Natural killer cell (primary cell): ENCODE results near the gene SHROOM3. TPM values are rescaled to one million over a fixed set of nuclear protein-coding genes. Genes with fewer than 3 reads are reported as not detected.

Experiments
- ATAC-seq, 3 donors: fragments of 150-1000 bp in 2 of 3; fragments of 200-7000 bp in 1 of 3; cut with Tn5 transposase; 1 replicate in 1 of 3; 2 replicates in 2 of 3; pipeline ENCODE4 v1.10.0; 2021; ENCODE audit warnings: mild to moderate bottlenecking in 2 of 3, moderate library complexity in 2 of 3
- DNase-seq, 2 donors: peaks; one replicate each; pipeline versions ENCODE4 v3.0.0 to v3.0.0-alpha.2; 2013 to 2021; ENCODE audit warnings: mixed read lengths in 1 of 2
- H3K27ac ChIP-seq: one replicate; pipeline ENCODE4 v1.5.1; 2013; ENCODE audit warnings: mild to moderate bottlenecking, low read length
- H3K27me3 ChIP-seq: one replicate; pipeline ENCODE4 v1.6.1; 2013; ENCODE audit warnings: low read length; ENCODE audit not compliant: control insufficient read depth, insufficient read depth
- H3K36me3 ChIP-seq: one replicate; pipeline ENCODE4 v1.6.1; 2013; ENCODE audit warnings: low read length; ENCODE audit not compliant: control insufficient read depth, insufficient read depth
- H3K4me1 ChIP-seq: one replicate; pipeline ENCODE4 v1.6.1; 2013; ENCODE audit warnings: low read length; ENCODE audit not compliant: control insufficient read depth, insufficient read depth
- H3K4me3 ChIP-seq: one replicate; pipeline ENCODE4 v1.5.1; 2013; ENCODE audit warnings: low read length
- H3K9me3 ChIP-seq: one replicate; pipeline ENCODE4 v1.6.1; 2013; ENCODE audit warnings: low read length; ENCODE audit not compliant: control insufficient read depth, insufficient read depth
- H3K27ac Mint-ChIP-seq, 2 donors: one replicate each; pipeline ENCODE4 v1.8.0; 2022; ENCODE audit warnings: mild to moderate bottlenecking in 2 of 2, mixed read lengths in 2 of 2, moderate library complexity in 1 of 2
- H3K27me3 Mint-ChIP-seq, 2 donors: one replicate each; pipeline ENCODE4 v1.8.0; 2022; ENCODE audit warnings: low read depth in 2 of 2, mixed read lengths in 2 of 2
- H3K36me3 Mint-ChIP-seq: one replicate; pipeline ENCODE4 v1.8.0; 2022; ENCODE audit warnings: mixed read lengths
- H3K4me1 Mint-ChIP-seq, 2 donors: one replicate each; pipeline ENCODE4 v1.8.0; 2022; ENCODE audit warnings: mixed read lengths in 2 of 2
- H3K4me3 Mint-ChIP-seq: one replicate; pipeline ENCODE4 v1.8.0; 2022; ENCODE audit warnings: mild to moderate bottlenecking, moderate library complexity, mixed read lengths
- H3K9me3 Mint-ChIP-seq, 2 donors: one replicate each; pipeline ENCODE4 v1.8.0; 2022; ENCODE audit warnings: mixed read lengths in 2 of 2
- CTCF ChIP-seq: fragments of 200-600 bp; IDR thresholded peaks from one replicate; pipeline ENCODE4 v1.8.0; 2022; ENCODE audit warnings: antibody characterized with exemption
- WGBS: methylation state at CpG from one replicate; pipeline ENCODE4 v1.1.7; 2013; ENCODE audit warnings: missing lambda C conversion rate; ENCODE audit not compliant: insufficient coverage; 5-methylcytosine and 5-hydroxymethylcytosine counted together
- intact Hi-C: fragments of 100-400 bp; cut with micrococcal nuclease; formaldehyde crosslinking; loops from one replicate; pipeline ENCODE4 v1.14.2; 2022
- total RNA-seq, 4 donors: library from RNA; stranded (reverse); fragments of 120-200 nt in 1 of 4; gene quantifications; one replicate each; pipeline versions ENCODE4 v1.2.3 to v1.2.4, GENCODE V29; 2013 to 2022

Gene SHROOM3
- total RNA-seq, 3 donors from 2014 or later (not counting 1 experiment from before 2014, with no cell fraction given) = 0.63 TPM; not detected in 2

GRCh38 chr4:76779740-76780459, 344.9 kb downstream of the SHROOM3 start:
- Histone ChIP-seq H3K27me3 (peaks cover 2% of the 10 kb centered on the region), H3K4me1 (no peaks in the 10 kb centered on the region), H3K27ac (no peak overlapping the region), H3K9me3 (no peaks in the 10 kb centered on the region), H3K36me3 (no peaks in the 10 kb centered on the region), H3K4me3 (no peak overlapping the region)
- no peak overlapping the region for H3K27ac Mint-ChIP-seq
- TF ChIP-seq CTCF = no peak
- H3K27me3 Mint-ChIP-seq = peaks cover 0 to 3% of the 10 kb centered on the region in 2 donors
- H3K9me3 Mint-ChIP-seq = no peaks in the 10 kb centered on the region
- intact Hi-C loops = no loop called here
- H3K4me3 Mint-ChIP-seq = no peak overlapping the region
- no peaks in the 10 kb centered on the region for H3K4me1 Mint-ChIP-seq
- WGBS = 95% methylated on average over 6 of the region's 9 CpGs
- H3K36me3 Mint-ChIP-seq = no peaks in the 10 kb centered on the region
- no peak for DNase-seq
- no peak for ATAC-seq

DNA sequence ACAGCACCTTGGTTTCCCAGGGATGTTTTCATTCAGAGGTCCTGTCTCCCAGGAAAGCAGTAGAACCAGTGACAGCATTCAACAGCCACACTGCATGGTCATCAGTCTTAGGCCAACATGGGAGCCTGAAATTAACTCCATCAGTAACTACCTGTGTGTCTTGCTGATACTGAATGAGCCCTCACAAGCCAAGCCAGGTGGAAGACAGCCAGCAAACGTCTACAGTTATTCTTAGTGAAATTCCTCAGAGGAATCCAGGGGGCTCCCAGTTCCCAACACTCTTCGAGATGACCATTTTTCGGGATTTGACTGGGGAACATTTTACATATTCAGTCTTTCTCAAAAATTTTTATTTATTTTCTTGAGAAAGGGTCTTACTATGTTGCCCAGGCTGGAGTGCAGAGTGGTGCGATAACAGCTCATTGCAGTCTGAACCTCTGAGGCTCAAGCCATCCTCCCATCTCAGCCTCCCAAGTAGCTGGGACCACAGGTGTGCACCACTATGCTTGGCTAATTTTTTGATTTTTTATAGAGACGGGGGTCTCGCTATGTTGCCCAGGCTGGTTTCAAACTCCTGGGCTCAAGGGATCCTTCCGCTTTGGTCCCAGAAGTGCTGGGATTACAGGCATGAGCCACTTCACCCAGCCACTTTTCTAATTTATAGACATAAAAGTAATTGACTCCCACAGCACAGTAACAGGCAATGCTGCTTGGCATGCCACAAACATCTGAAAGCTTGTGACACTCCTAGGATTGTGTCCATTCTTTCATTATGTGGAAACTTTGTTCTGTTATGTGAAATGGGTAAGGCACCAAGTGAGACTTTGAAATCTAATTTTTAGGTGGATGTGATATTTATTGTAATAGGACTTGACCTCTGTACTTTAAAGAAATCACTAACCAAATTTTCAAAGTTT, 346.0 kb downstream of the SHROOM3 start:
- peaks cover 0 to 3% of the 10 kb centered on the region in 2 donors for H3K27me3 Mint-ChIP-seq
- TF ChIP-seq CTCF = no peak
- Histone ChIP-seq H3K9me3 (no peaks in the 10 kb centered on the region), H3K36me3 (no peaks in the 10 kb centered on the region), H3K27ac (no peak overlapping the region), H3K27me3 (peaks cover 2% of the 10 kb centered on the region), H3K4me1 (no peaks in the 10 kb centered on the region), H3K4me3 (no peak overlapping the region)
- intact Hi-C loops = no loop called here
- no peak overlapping the region for H3K4me3 Mint-ChIP-seq
- no peaks in the 10 kb centered on the region for H3K9me3 Mint-ChIP-seq
- ATAC-seq = no peak
- no peaks in the 10 kb centered on the region for H3K4me1 Mint-ChIP-seq
- no peak overlapping the region for H3K27ac Mint-ChIP-seq
- DNase-seq = no peak
- 88% methylated on average over 7 of the region's 7 CpGs for WGBS
- H3K36me3 Mint-ChIP-seq = no peaks in the 10 kb centered on the region

GRCh38 chr4:76781698-76782595, 346.9 kb downstream of the SHROOM3 start:
- H3K4me3 ChIP-seq = no peak overlapping the region
- H3K4me1 ChIP-seq = no peaks in the 10 kb centered on the region
- no peaks in the 10 kb centered on the region for H3K36me3 ChIP-seq
- Mint-ChIP-seq H3K9me3 (no peaks in the 10 kb centered on the region), H3K27ac (no peak overlapping the region), H3K36me3 (no peaks in the 10 kb centered on the region), H3K4me1 (no peaks in the 10 kb centered on the region), H3K4me3 (no peak overlapping the region), H3K27me3 (peaks cover 0 to 3% of the 10 kb centered on the region in 2 donors)
- DNase-seq (no peak), ATAC-seq (no peak)
- TF ChIP-seq CTCF = no peak
- H3K9me3 ChIP-seq = no peaks in the 10 kb centered on the region
- 95% methylated on average over 7 of the region's 7 CpGs for WGBS
- intact Hi-C loops = no loop called here
- H3K27ac ChIP-seq = no peak overlapping the region
- peaks cover 2% of the 10 kb centered on the region for H3K27me3 ChIP-seq
